Effector memory CD4-positive, alpha-beta T cell (primary cell): ENCODE measurements around the gene PTPN3.

Experiments
- DNase-seq, 3 donors: peaks; one replicate each; pipeline ENCODE4 v3.0.0-alpha.2; 2020
- H3K27ac ChIP-seq: 2 replicates; pipeline ENCODE4 v1.7.0; 2013; ENCODE audit warnings: mild to moderate bottlenecking, low read length, moderate library complexity; ENCODE audit not compliant: insufficient read depth, poor library complexity, severe bottlenecking
- H3K27me3 ChIP-seq: replicated peaks from 2 replicates; pipeline ENCODE4 v1.7.0; 2013; ENCODE audit warnings: mild to moderate bottlenecking, low read length; ENCODE audit not compliant: insufficient read depth, control insufficient read depth, poor library complexity, severe bottlenecking
- H3K36me3 ChIP-seq: 2 replicates; pipeline ENCODE4 v1.7.0; 2013; ENCODE audit warnings: mild to moderate bottlenecking, low read length, moderate library complexity; ENCODE audit not compliant: control insufficient read depth, insufficient read depth
- H3K4me1 ChIP-seq: 2 replicates; pipeline ENCODE4 v1.7.0; 2013; ENCODE audit warnings: low read length, mild to moderate bottlenecking; ENCODE audit not compliant: control insufficient read depth, insufficient read depth, poor library complexity, severe bottlenecking
- H3K4me3 ChIP-seq: 2 replicates; pipeline ENCODE4 v1.7.0; 2013; ENCODE audit warnings: low read length, low read depth, mild to moderate bottlenecking; ENCODE audit not compliant: insufficient read depth, poor library complexity, severe bottlenecking
- H3K9me3 ChIP-seq: 2 replicates; pipeline ENCODE4 v1.7.0; 2013; ENCODE audit warnings: mild to moderate bottlenecking, low read length, moderate library complexity; ENCODE audit not compliant: control insufficient read depth

Gene PTPN3

GRCh38 chr9:109506097-109506712, 8.1 kb upstream of the PTPN3 start:
- Histone ChIP-seq H3K27ac (no peak overlapping the region), H3K4me3 (no peak overlapping the region), H3K36me3 (no peaks in the 10 kb centered on the region), H3K9me3 (no peaks in the 10 kb centered on the region), H3K27me3 (no peaks in the 10 kb centered on the region), H3K4me1 (no peaks in the 10 kb centered on the region)
- DNase-seq: no peak

DNA sequence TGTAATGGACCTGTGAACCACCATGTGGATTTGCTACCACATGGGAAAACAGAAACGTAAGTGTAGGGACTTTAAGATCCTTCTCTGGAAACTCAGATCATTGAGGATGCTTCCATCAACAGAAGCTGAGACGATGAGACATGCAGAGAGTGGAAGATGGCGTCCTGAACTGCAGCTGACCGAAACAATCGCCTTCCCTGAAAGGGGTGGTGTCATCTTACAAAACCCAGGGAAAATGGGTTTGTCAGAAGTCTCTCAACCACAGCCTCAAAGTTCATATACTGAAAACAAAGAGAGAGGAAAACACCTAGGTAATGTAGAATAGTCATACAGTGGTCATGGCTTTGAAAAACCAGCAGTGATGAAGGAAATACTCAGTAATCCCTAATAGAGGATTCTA, 6.6 kb upstream of the PTPN3 start:
- no peaks in the 10 kb centered on the region for H3K36me3 ChIP-seq
- H3K27me3 ChIP-seq: peaks cover 1% of the 10 kb centered on the region

GRCh38 chr9:109500421-109500974, 2.4 kb upstream of the PTPN3 start:
- Histone ChIP-seq H3K27me3 (peaks cover 4% of the 10 kb centered on the region), H3K36me3 (no peaks in the 10 kb centered on the region), H3K9me3 (no peaks in the 10 kb centered on the region), H3K27ac (no peak overlapping the region), H3K4me3 (no peak overlapping the region), H3K4me1 (no peaks in the 10 kb centered on the region)
- DNase-seq: no peak

More for the DNA sequence above, 6.6 kb upstream of the PTPN3 start:
- Histone ChIP-seq H3K27ac (no peak overlapping the region), H3K9me3 (no peaks in the 10 kb centered on the region), H3K4me1 (no peaks in the 10 kb centered on the region), H3K4me3 (no peak overlapping the region)
- DNase-seq: no peak

DNA sequence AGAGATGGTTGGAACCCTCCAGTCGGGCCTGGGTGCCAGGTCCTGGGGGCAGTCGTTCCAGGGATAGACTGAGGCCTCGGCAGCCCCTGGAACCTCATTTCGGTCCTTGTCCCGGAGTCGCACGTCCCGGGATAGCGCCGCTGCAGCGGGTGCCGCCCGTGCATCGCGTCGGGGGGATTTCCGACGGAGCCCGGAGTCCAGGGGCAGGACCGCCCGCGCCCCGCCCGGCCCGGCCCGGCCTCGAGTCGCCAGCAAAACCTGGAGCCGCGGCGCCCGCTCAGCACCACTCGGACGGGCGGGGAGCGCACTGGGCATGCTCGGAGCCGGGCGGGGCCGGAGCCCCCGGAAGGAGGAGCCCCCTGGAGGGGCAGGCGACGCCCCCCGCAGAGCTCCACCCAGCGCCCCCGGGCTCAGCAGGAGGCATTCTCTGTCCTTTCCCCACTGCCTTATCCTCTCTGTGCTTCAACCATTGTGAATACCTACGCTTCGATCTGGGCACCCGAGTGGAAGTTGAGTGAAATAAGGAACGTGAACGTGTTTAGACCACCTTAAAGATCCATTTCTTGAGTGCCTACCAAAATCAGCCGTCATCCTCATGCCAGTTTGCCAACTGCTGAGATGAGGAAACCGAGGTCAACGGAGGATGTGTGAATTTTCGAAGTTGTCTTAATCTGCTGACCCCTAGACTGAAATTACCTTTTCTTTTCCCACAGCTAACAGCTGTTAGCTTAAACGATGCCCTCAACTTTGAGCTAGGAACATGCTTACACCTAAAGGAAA, 1.7 kb upstream of the PTPN3 start:
- Histone ChIP-seq H3K4me3 (no peak overlapping the region), H3K36me3 (no peaks in the 10 kb centered on the region), H3K4me1 (no peaks in the 10 kb centered on the region), H3K27me3 (peaks cover 4% of the 10 kb centered on the region), H3K27ac (no peak overlapping the region), H3K9me3 (no peaks in the 10 kb centered on the region)
- DNase-seq: no peak

GRCh38 chr9:109499093-109499630, 1.1 kb upstream of the PTPN3 start:
- H3K9me3 ChIP-seq: no peaks in the 10 kb centered on the region
- no peaks in the 10 kb centered on the region for H3K36me3 ChIP-seq
- H3K27me3 ChIP-seq: peaks cover 4% of the 10 kb centered on the region
- H3K27ac ChIP-seq: no peak overlapping the region
- no peak for DNase-seq
- no peaks in the 10 kb centered on the region for H3K4me1 ChIP-seq
- H3K4me3 ChIP-seq: no peak overlapping the region

GRCh38 chr9:109497226-109498153, 617 bp downstream of the PTPN3 start:
- no peaks in the 10 kb centered on the region for H3K4me1 ChIP-seq
- no peaks in the 10 kb centered on the region for H3K36me3 ChIP-seq
- no peak for DNase-seq
- H3K9me3 ChIP-seq: no peaks in the 10 kb centered on the region
- H3K27me3 ChIP-seq: peaks cover 4% of the 10 kb centered on the region
- H3K27ac ChIP-seq: no peak overlapping the region
- H3K4me3 ChIP-seq: no peak overlapping the region

GRCh38 chr9:109496841-109497225, 1.3 kb downstream of the PTPN3 start:
- no peaks in the 10 kb centered on the region for H3K4me1 ChIP-seq
- H3K27ac ChIP-seq: no peak overlapping the region
- H3K4me3 ChIP-seq: no peak overlapping the region
- no peaks in the 10 kb centered on the region for H3K36me3 ChIP-seq
- no peak for DNase-seq
- no peaks in the 10 kb centered on the region for H3K9me3 ChIP-seq
- peaks cover 4% of the 10 kb centered on the region for H3K27me3 ChIP-seq

DNA sequence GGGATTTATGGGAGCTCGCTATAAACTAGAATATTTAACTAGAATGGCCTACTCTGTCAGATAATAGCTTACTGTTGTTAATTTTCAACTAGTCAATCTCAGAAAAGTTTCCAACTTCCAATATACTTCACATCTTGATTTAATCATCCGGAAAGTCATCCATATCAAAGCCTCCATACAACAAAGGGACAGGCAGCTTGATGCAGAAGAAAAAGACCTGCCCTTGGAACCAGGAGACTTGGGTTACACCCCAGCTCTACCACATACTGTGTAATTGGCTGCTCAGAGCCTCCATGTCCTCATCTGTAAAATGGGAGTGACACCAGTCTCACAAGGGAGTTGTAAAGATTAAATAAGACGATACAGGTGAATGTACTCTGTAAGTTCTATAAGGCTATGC, 1.9 kb downstream of the PTPN3 start:
- no peak for DNase-seq
- Histone ChIP-seq H3K36me3 (no peaks in the 10 kb centered on the region), H3K4me3 (no peak overlapping the region), H3K27me3 (peaks cover 4% of the 10 kb centered on the region), H3K27ac (no peak overlapping the region), H3K9me3 (no peaks in the 10 kb centered on the region), H3K4me1 (no peaks in the 10 kb centered on the region)

DNA sequence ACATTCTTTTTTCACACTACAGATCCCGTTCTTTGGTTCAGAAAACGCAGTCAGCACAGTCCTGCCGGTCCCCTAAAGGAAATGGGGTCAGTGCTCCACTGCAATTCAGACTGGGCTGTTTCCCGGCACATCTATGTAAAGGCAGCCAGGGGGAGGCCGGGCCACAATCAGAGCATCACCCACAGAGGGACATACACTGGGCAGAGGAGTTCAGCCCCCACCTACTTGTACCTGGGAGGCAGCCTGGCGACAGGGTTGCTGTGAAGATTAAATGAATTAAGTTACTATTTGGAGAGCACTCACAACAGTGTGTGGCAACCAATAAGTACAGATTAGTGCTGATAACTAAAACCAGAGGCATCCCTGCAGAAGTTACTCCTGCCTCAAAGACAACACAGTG, 4.5 kb downstream of the PTPN3 start:
- no peak for DNase-seq
- H3K27me3 ChIP-seq: no peaks in the 10 kb centered on the region
- no peaks in the 10 kb centered on the region for H3K9me3 ChIP-seq
- H3K27ac ChIP-seq: no peak overlapping the region
- H3K4me1 ChIP-seq: no peaks in the 10 kb centered on the region
- no peaks in the 10 kb centered on the region for H3K36me3 ChIP-seq
- H3K4me3 ChIP-seq: no peak overlapping the region
